IMR-90 (cell line): ENCODE measurements around the gene COL28A1.

Source experiments
- CHD1 ChIP-seq: IDR thresholded peaks from 2 replicates; pipeline ENCODE4 v1.6.1; 2012; ENCODE audit warnings: low read depth, low read length, improper control_type of control experiment
- CTCF ChIP-seq: conservative IDR thresholded peaks from 2 replicates; pipeline ENCODE4 v1.5.1; 2012; ENCODE audit warnings: mild to moderate bottlenecking, low read depth, low read length, improper control_type of control experiment
- MAFK ChIP-seq: IDR thresholded peaks from 2 replicates; pipeline ENCODE4 v1.6.1; 2012; ENCODE audit warnings: low read depth, low read length, improper control_type of control experiment
- MXI1 ChIP-seq: IDR thresholded peaks from 2 replicates; pipeline ENCODE4 v1.6.1; 2012; ENCODE audit warnings: low read depth, mild to moderate bottlenecking, low read length, moderate library complexity, borderline replicate concordance
- RAD21 ChIP-seq: IDR thresholded peaks from 2 replicates; pipeline ENCODE4 v1.6.1; 2012; ENCODE audit warnings: low read length, improper control_type of control experiment
- RFX5 ChIP-seq: IDR thresholded peaks from 2 replicates; pipeline ENCODE4 v1.8.0; 2012; ENCODE audit warnings: low read depth, mild to moderate bottlenecking, low read length, moderate library complexity
- TF ChIP-seq, protein P1 (sequence below): fragments of 150-350 bp; IDR thresholded peaks from 2 replicates; pipeline ENCODE4 v1.6.1; 2017; ENCODE audit warnings: mild to moderate bottlenecking, antibody characterized with exemption, low read length, low read depth

DNA sequence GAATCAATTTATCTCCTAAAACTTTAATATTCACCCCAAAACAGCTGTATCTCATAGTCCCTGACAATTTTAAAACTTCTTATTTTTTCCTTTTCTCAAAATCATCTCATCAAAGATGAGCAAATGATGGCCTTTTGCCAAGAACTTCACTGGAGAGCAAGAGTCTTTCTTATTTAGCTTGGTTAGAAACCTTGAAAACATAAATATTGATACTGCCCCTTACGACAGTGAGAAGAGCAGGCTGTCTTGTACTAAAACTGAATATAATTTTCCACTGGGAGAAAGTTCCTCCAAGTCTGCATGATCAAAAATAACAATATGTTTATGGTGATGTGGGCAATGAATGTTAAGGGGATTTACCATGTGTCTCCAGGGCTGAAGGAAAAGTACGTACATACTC lies 109.0 kb downstream of the COL28A1 start:
- TF ChIP-seq CTCF: no peak
- TF ChIP-seq MXI1: no peak
- TF ChIP-seq, protein P1, sequence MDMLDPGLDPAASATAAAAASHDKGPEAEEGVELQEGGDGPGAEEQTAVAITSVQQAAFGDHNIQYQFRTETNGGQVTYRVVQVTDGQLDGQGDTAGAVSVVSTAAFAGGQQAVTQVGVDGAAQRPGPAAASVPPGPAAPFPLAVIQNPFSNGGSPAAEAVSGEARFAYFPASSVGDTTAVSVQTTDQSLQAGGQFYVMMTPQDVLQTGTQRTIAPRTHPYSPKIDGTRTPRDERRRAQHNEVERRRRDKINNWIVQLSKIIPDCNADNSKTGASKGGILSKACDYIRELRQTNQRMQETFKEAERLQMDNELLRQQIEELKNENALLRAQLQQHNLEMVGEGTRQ: no peak
- TF ChIP-seq MAFK: no peak
- no peak for TF ChIP-seq RFX5
- TF ChIP-seq RAD21: no peak
- TF ChIP-seq CHD1: no peak
